Bone marrow (tissue), 2 donors: ENCODE results near the gene NFKBIL1.
A peak's percentile ranks its signal among the peaks of the same experiment; 100 is the strongest.

Source experiments
- DNase-seq, 2 donors: peaks; one replicate each; lab custom pipeline; 2025; lab: John Stamatoyannopoulos, UW

The NFKBIL1 gene

GRCh38 chr6:31534521-31535040 lies 12.8 kb upstream of the NFKBIL1 start:
- no peak for DNase-seq

- DNase-seq: no peak
Measured at GRCh38 chr6:31535538-31536324, 11.7 kb upstream of the NFKBIL1 start.

GRCh38 chr6:31538805-31539400 lies 8.5 kb upstream of the NFKBIL1 start:
- no peak for DNase-seq

- no peak for DNase-seq
Measured at GRCh38 chr6:31540640-31541039, 6.8 kb upstream of the NFKBIL1 start.

- no peak for DNase-seq
Measured at GRCh38 chr6:31541059-31541657, 6.2 kb upstream of the NFKBIL1 start.

- peak; percentile 88 to 92 for DNase-seq
Measured at GRCh38 chr6:31541658-31542521, 5.5 kb upstream of the NFKBIL1 start, which contains the start of gene DDX39B. Gene DDX39B (minus strand): TSS chr6:31542003. CDS start chr6:31540532, 1,471 bp downstream.

DNA sequence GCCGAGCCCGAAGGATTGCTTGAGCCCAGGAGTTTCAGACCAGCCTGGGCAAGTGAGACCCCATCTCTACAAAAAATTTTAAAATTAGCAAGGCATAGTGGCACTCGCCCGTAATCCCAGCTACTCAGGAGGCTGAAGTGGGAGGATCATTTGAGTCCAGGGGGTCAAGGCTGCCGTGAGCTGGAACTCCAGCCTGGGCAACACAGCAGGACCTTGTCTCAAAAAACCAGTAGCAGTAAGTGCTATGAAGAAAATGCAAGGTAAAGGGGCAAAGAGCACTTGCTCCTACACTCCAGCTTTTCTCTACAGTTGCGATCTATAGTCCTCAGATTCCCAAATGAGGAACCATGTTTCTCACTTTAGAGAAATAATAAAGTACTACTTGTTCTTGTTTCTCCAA lies 3.8 kb upstream of the NFKBIL1 start:
- DNase-seq: no peak

DNA sequence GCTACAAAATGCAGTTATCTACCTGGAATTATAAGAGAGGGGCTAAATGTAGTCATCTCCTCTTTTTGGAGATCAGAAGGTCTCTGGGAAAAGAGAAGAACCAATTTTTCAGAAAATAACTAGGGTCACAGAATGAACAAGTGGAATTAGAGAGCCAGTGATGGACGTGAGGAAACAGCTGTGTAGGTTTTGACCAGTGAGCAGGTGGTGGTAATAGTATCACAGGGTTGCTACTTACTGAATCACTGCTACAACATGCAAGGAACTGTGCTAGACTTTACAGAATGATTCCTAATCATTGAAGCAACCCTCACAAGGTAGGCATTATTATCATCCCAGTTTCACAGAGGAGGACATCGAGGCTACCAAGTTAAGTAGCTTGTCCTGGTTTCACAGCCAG lies 2.7 kb upstream of the NFKBIL1 start:
- DNase-seq: no peak

DNA sequence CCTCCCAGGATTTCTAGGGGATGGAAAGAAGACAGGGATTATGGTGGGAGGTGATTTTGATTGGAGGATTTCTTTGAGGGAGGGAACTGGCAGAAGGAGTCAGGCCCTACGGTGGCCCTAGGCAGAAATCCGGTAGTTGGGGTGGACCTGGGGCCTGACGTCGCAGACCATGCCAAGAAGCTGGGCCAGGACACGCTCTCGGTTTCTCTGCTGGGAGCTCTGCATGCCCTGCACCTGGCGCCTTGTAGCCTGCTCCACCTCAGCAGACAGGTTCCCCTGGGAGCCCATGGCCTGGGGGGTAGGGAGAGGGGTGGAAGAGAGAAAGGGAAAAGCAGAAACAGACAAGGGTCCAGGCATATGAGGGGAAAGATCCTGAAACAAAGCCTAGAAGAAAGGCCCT lies 2.1 kb upstream of the NFKBIL1 start:
- no peak for DNase-seq

- peak; percentile 62 to 76 for DNase-seq
Measured at GRCh38 chr6:31546339-31546957, 960 bp upstream of the NFKBIL1 start, which contains the start of gene ATP6V1G2. Gene ATP6V1G2 (minus strand): TSS chr6:31546608. CDS start chr6:31546559, 49 bp downstream.

GRCh38 chr6:31547727-31548543 lies 527 bp downstream of the NFKBIL1 start:
- no peak for DNase-seq

GRCh38 chr6:31548544-31548873 lies 1.1 kb downstream of the NFKBIL1 start:
- DNase-seq: no peak

- peak; percentile 28 to 83 for DNase-seq
Measured at GRCh38 chr6:31551371-31551770, 4.0 kb downstream of the NFKBIL1 start.

GRCh38 chr6:31556307-31556706 lies 8.9 kb downstream of the NFKBIL1 start:
- no peak for DNase-seq

GRCh38 chr6:31557443-31558317 lies 10.3 kb downstream of the NFKBIL1 start:
- DNase-seq: no peak

- no peak for DNase-seq
Measured at GRCh38 chr6:31558318-31558625, 10.9 kb downstream of the NFKBIL1 start.

- DNase-seq: peak; percentile 61 to 97
Measured at GRCh38 chr6:31558631-31559500, 11.5 kb downstream of the NFKBIL1 start.

- no peak for DNase-seq
Measured at GRCh38 chr6:31559606-31559957, 12.2 kb downstream of the NFKBIL1 start.
